Activated CD4-positive, alpha-beta memory T cell treated with anti-CD3 and anti-CD28 coated beads, Interleukin-2, amount 10 ng/mL, durations not matched to agents 7 days and 5 days (primary cell): ENCODE results near the gene LIPF. TPM values are rescaled to one million over a fixed set of nuclear protein-coding genes. Genes with fewer than 3 reads are reported as not detected.

Source experiments
- CTCF ChIA-PET: fragments of 350-600 bp; sonication (Branson Sonifier 250); formaldehyde crosslinking; loops from one replicate; lab custom pipeline; 2021; ENCODE audit warnings: antibody characterized with exemption, inconsistent platforms; lab: Charles Lee
- POLR2A ChIA-PET: fragments of 350-600 bp; sonication (Branson Sonifier 250); formaldehyde crosslinking; loops from one replicate; lab custom pipeline; 2021; ENCODE audit warnings: antibody characterized with exemption; lab: Charles Lee
- DNase-seq: peaks from one replicate; pipeline ENCODE4 v3.0.0-alpha.2; 2020
- H3K27ac Mint-ChIP-seq: one replicate; pipeline ENCODE4 v1.8.0; 2021; ENCODE audit warnings: mild to moderate bottlenecking, mixed read lengths
- H3K27me3 Mint-ChIP-seq: one replicate; pipeline ENCODE4 v1.8.0; 2021; ENCODE audit warnings: mixed read lengths
- H3K36me3 Mint-ChIP-seq: one replicate; pipeline ENCODE4 v1.8.0; 2021; ENCODE audit warnings: low read depth, mixed read lengths
- H3K4me1 Mint-ChIP-seq: one replicate; pipeline ENCODE4 v1.8.0; 2021; ENCODE audit warnings: mixed read lengths
- H3K4me3 Mint-ChIP-seq: one replicate; pipeline ENCODE4 v1.8.0; 2021; ENCODE audit warnings: mild to moderate bottlenecking, mixed read lengths
- H3K9me3 Mint-ChIP-seq: one replicate; pipeline ENCODE4 v1.8.0; 2021; ENCODE audit warnings: mixed read lengths
- total RNA-seq, 2 experiments: library from RNA; stranded (reverse); gene quantifications; one replicate each; pipeline ENCODE4 v1.2.3, GENCODE V29; 2021

LIPF gene, protein sequence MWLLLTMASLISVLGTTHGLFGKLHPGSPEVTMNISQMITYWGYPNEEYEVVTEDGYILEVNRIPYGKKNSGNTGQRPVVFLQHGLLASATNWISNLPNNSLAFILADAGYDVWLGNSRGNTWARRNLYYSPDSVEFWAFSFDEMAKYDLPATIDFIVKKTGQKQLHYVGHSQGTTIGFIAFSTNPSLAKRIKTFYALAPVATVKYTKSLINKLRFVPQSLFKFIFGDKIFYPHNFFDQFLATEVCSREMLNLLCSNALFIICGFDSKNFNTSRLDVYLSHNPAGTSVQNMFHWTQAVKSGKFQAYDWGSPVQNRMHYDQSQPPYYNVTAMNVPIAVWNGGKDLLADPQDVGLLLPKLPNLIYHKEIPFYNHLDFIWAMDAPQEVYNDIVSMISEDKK
- total RNA-seq, result not detected

DNA sequence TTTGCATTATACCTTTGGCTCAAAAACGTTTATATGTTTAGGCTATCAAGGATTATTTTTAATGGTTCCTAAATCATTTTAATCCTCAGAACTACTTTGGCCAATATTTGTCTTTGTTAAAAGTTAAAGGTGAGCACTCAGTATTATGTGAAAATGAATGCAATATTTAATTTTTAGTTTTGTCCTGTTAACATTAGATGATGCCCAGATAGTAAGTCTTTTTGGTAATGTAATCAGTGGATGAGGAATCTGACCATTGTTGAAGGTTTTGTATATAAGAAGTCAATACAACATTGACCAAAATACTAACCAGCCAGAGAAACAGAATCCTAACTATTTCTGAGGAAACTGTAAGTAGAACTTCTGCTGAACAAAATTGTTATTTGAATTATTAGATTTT lies at the start of gene LIPF:
Gene LIPF, plus strand, starts transcription at position 301 of the 400 bp plus-strand sequence. CDS start 2,856 bp downstream, outside the sequence.
- Mint-ChIP-seq H3K9me3 (peaks cover 3% of the 10 kb centered on the region), H3K4me3 (no peak within 1 kb of the TSS), H3K36me3 (no peaks in the 10 kb centered on the region), H3K4me1 (no peaks in the 10 kb centered on the region), H3K27ac (no peak within 1 kb of the TSS), H3K27me3 (peaks cover 12% of the 10 kb centered on the region)
- no peak for DNase-seq
- ChIA-PET CTCF (no interaction called here), POLR2A (no interaction called here)

DNA sequence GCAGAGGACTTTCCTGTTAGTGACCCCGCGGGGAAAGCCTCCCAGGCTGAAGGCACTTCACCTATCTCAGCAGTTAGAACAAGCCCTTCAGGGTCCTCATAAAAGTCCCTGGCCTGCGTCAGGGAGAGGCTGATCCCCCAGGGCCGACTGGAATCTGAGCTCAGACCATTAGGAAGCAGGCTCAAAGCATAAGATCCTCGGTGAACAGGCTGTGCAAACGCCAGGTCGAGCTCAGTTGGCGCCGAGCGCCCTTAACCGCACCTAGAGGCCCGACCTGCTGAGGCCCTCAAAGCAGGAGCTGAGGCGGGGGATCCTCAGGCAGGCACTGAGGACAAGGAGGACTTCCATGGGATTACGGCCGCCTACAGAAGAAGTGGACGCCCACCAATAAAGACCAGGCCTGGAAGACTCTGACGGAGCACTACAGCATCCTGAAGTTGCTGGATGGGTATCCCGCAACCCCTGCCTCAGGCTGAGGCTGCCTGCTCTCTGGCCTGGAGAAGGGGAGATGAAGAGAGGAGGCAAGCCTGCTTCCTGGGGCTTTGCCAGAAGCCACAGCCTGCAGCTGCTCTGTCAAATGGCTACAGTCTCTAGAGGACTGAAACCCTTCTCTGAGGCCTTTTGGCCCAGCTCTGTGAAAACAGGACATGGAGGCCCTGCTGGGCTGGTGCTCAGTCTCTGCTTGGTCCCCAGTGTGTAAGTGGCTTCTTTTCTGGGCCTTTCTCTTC lies 47.8 kb upstream of the LIPF start:
- H3K4me3 Mint-ChIP-seq, result no peak overlapping the region
- H3K9me3 Mint-ChIP-seq, result no peaks in the 10 kb centered on the region
- no peak overlapping the region for H3K27ac Mint-ChIP-seq
- no peak for DNase-seq
- ChIA-PET POLR2A (no interaction called here), CTCF (interaction anchor here (1.0 kb wide), 1 partner anchor 33 kb away, joined by 4 read pairs; the partner anchor contains the start of gene RNLS)
- peaks cover 4% of the 10 kb centered on the region for H3K27me3 Mint-ChIP-seq
- H3K4me1 Mint-ChIP-seq, result no peaks in the 10 kb centered on the region
- H3K36me3 Mint-ChIP-seq, result no peaks in the 10 kb centered on the region

DNA sequence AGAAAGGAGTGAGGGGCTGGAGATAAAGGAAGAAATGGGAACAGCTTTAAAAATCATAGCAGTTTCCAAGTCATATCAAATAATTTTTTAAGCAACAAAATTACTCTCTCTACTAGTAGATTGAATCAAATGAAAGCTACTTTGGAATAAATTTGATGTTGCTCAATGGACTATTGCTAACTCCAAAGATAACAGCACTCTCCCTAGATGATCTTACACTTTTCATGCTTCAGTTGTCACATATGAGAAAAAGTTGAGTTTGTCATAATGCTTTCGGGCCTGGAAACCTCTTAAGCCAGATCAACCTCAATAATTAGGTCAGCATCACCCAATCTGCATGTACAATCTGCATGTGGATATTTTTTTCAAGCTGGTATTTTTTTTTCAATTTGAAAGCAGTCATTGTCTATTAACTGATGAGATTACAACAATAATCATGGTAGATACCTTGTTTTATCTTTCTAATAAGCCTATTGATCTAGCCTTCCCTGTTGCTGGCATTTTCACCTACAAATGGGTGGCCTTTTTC lies 46.4 kb upstream of the LIPF start:
- Mint-ChIP-seq H3K36me3 (no peaks in the 10 kb centered on the region), H3K27me3 (peaks cover 7% of the 10 kb centered on the region), H3K9me3 (no peaks in the 10 kb centered on the region), H3K4me1 (no peaks in the 10 kb centered on the region), H3K27ac (no peak overlapping the region), H3K4me3 (no peak overlapping the region)
- POLR2A ChIA-PET, result interaction anchor here (0.7 kb wide), 1 partner anchor 823 kb away, joined by 3 read pairs; no protein-coding TSS in a partner anchor
- DNase-seq, result no peak
- CTCF ChIA-PET, result interaction anchor here (0.6 to 1.0 kb wide), 2 partner anchors 17 to 35 kb away, joined by 3 to 4 read pairs; partner anchors contain the start of gene RNLS

DNA sequence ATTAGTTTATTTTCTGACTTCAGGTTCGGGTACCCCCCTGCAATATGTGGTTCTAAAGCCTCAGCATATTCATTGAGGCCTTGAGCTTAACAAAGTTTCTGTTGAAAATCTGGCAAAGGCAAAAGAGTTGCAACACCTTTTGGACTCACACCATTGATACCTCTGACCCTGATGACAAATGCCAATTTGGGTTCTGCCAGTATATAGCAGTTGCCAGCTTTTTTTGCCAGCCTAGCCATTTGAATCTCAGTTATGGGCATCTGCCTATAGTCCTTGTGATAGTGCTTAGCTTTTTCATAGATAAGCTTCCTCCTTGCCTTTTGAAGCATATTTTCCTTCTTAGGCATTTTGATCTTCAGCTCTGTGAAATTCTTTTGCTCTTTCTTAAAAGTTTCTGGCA lies 45.7 kb upstream of the LIPF start:
- H3K4me3 Mint-ChIP-seq, result no peak overlapping the region
- H3K27me3 Mint-ChIP-seq, result peaks cover 7% of the 10 kb centered on the region
- no peak for DNase-seq
- CTCF ChIA-PET, result no interaction called here
- no peaks in the 10 kb centered on the region for H3K4me1 Mint-ChIP-seq
- H3K9me3 Mint-ChIP-seq, result no peaks in the 10 kb centered on the region
- POLR2A ChIA-PET, result interaction anchor here (0.7 kb wide), 1 partner anchor 824 kb away, joined by 3 read pairs; no protein-coding TSS in a partner anchor
- H3K27ac Mint-ChIP-seq, result no peak overlapping the region
- H3K36me3 Mint-ChIP-seq, result no peaks in the 10 kb centered on the region

DNA sequence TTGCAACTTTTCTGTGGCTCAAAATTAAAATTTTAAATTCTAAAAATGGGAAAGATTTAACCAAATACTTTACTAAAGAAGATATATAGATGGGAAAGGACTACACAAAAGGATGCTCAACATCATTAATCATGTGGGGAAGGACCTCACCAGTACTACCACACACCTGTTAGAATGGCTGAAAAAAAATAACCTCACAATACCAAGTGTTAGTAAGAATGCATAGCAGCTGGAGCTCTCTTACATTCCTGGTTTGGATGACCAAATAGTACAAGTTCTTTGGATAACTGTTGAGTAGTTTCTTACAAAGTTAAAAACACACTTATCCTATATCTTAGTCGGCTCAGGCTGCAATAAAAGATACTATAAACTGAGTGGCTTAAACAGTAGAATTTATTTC lies 43.8 kb upstream of the LIPF start:
- H3K36me3 Mint-ChIP-seq, result no peaks in the 10 kb centered on the region
- POLR2A ChIA-PET, result interaction anchor here (1.1 kb wide), 1 partner anchor 16 kb away, joined by 3 read pairs; no protein-coding TSS in a partner anchor
- no peak overlapping the region for H3K4me3 Mint-ChIP-seq
- peaks cover 11% of the 10 kb centered on the region for H3K27me3 Mint-ChIP-seq
- H3K4me1 Mint-ChIP-seq, result no peaks in the 10 kb centered on the region
- H3K27ac Mint-ChIP-seq, result no peak overlapping the region
- CTCF ChIA-PET, result interaction anchor here (1.0 kb wide), 1 partner anchor 38 kb away, joined by 3 read pairs; the partner anchor contains the start of gene RNLS
- DNase-seq, result no peak
- no peaks in the 10 kb centered on the region for H3K9me3 Mint-ChIP-seq

DNA sequence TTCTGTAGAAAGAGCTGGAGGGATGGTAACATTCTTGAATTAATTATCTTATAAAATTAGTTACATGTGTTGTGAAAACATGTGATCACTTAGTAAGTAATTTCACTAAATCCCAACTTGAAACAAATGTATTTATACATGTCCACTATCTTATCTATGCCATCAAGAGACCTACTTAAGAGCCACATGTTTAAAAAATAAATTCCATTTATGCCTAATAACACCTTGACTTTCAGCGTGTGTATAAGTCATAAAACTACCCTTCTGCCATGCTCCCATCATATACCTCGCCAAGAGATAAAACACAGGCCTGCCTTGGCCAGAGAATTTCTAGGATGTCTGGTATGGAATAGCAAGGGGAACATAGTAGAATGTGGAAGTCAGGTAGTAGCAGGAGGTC lies 40.4 kb upstream of the LIPF start:
- no peaks in the 10 kb centered on the region for H3K4me1 Mint-ChIP-seq
- H3K4me3 Mint-ChIP-seq, result no peak overlapping the region
- DNase-seq, result no peak
- no peaks in the 10 kb centered on the region for H3K9me3 Mint-ChIP-seq
- CTCF ChIA-PET, result interaction anchor here (1.4 kb wide), 1 partner anchor 41 kb away, joined by 6 read pairs; the partner anchor contains the start of gene RNLS
- H3K27me3 Mint-ChIP-seq, result peaks cover 16% of the 10 kb centered on the region
- no peak overlapping the region for H3K27ac Mint-ChIP-seq
- POLR2A ChIA-PET, result no interaction called here
- H3K36me3 Mint-ChIP-seq, result no peaks in the 10 kb centered on the region

DNA sequence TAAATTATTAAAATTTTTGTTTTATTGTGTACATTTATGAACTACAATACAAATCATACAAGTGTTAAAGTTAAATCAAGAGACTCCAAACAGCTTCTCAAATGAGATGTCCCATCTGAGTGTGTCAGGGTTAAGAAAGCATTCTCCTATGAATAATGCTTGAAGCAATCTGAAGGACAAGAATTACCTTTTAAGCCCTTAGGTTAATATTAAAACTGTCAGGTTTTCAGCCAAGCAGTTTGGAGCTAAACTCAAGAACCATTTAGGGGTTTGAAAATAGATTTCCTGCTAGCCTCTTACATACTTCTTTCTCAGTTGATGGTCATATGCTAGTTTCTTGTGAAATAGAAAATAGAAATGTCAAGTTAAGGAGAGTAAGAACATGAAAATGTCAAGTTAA lies 39.4 kb upstream of the LIPF start:
- Mint-ChIP-seq H3K36me3 (no peaks in the 10 kb centered on the region), H3K4me3 (no peak overlapping the region), H3K27ac (no peak overlapping the region), H3K27me3 (peaks cover 16% of the 10 kb centered on the region), H3K9me3 (no peaks in the 10 kb centered on the region), H3K4me1 (no peaks in the 10 kb centered on the region)
- POLR2A ChIA-PET, result no interaction called here
- DNase-seq, result no peak
- CTCF ChIA-PET, result no interaction called here

DNA sequence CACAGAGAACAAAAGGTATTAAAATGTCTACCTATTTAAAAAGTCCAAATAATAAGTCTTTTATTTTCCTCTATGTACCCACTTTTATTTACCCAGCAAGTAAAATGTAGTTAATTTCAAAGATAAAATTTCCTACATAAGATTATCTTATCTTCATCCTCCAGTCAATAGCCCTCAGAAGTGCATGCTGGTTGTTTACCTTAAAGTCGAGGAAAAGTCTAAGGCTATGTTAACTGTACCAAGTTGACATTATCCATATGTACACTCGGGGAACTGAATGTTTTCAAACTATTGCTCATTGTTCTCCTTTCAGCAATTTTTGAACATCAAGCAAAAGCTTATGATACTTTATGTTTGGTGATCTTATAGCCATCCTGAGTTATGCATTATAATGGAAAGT lies 24.1 kb upstream of the LIPF start:
- CTCF ChIA-PET, result no interaction called here
- Mint-ChIP-seq H3K4me3 (no peak overlapping the region), H3K27ac (no peak overlapping the region), H3K36me3 (no peaks in the 10 kb centered on the region), H3K4me1 (no peaks in the 10 kb centered on the region), H3K9me3 (no peaks in the 10 kb centered on the region), H3K27me3 (peaks cover 27% of the 10 kb centered on the region)
- no peak for DNase-seq
- POLR2A ChIA-PET, result no interaction called here

DNA sequence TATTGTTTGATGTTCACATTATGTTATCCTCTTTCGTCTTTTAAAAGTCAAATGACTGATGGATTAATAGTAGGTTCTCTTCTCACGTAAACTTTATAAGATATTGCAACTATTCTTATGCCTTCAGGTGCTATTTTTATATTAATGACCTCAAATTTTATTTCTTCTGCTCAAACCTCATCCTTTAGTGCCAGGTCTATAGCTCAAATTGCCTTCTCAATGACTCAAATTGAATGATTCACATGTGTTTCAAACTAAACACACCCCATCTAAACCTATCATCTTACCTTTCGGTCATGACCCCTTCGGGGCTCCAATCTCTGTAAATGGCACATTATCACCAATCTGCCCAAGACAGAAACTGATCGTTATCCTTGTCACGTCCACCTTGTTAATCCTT lies 22.0 kb upstream of the LIPF start:
- Mint-ChIP-seq H3K4me1 (no peaks in the 10 kb centered on the region), H3K9me3 (no peaks in the 10 kb centered on the region), H3K36me3 (no peaks in the 10 kb centered on the region), H3K27me3 (peaks cover 26% of the 10 kb centered on the region), H3K4me3 (no peak overlapping the region), H3K27ac (no peak overlapping the region)
- ChIA-PET POLR2A (no interaction called here), CTCF (no interaction called here)
- DNase-seq, result no peak

DNA sequence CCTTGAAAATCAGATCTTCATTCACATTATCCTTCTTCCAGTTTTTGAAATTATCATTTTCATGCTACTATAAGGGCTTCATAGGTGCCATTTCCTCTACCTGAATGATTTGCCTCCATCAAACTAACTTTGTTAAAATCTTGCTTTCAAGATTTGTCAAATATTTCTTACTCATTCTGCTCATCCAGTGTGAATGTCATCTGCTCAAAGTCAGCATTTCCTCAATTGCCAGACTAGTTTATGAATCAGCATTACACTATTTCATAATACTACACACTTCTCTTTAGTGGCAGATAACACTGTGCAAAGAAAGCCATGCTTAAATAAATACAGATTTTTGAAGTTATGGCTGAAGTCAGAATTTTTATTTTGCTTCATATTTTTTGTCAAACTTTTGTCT lies 21.3 kb upstream of the LIPF start:
- H3K9me3 Mint-ChIP-seq, result no peaks in the 10 kb centered on the region

DNA sequence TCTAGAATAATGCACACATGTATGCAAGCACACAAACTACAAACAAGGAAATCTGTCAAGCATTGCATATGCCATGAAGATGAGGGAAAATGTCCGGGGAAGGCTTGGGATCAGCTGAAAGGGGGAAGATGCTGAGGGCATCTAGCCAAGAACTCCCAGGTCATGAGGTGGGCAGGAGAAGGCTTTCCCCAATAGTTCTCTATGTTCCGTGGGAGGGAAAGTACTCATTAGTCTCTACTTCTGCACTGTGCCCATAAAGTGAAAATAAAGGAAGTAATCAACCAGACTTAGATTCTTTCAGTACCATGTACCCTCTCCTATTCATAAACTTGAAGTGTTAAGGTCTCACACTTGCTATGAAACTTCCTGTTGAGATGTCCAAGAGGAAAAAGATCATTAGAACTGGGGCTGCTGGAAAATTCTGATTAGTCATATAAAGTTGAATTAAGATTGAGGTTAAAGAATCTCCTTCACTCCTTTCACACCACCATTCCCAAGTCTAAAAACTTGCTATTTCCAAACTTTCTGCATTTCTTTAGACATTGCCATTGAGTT lies 17.1 kb upstream of the LIPF start:
- no peaks in the 10 kb centered on the region for H3K9me3 Mint-ChIP-seq
- CTCF ChIA-PET, result no interaction called here
- no peak overlapping the region for H3K4me3 Mint-ChIP-seq
- DNase-seq, result no peak
- no peak overlapping the region for H3K27ac Mint-ChIP-seq
- no peaks in the 10 kb centered on the region for H3K36me3 Mint-ChIP-seq
- no peaks in the 10 kb centered on the region for H3K4me1 Mint-ChIP-seq
- peaks cover 15% of the 10 kb centered on the region for H3K27me3 Mint-ChIP-seq
- POLR2A ChIA-PET, result no interaction called here

More for the DNA sequence above, 21.3 kb upstream of the LIPF start:
- Mint-ChIP-seq H3K4me3 (no peak overlapping the region), H3K27me3 (peaks cover 21% of the 10 kb centered on the region), H3K4me1 (no peaks in the 10 kb centered on the region), H3K27ac (no peak overlapping the region), H3K36me3 (no peaks in the 10 kb centered on the region)
- POLR2A ChIA-PET, result no interaction called here
- no peak for DNase-seq
- CTCF ChIA-PET, result no interaction called here

DNA sequence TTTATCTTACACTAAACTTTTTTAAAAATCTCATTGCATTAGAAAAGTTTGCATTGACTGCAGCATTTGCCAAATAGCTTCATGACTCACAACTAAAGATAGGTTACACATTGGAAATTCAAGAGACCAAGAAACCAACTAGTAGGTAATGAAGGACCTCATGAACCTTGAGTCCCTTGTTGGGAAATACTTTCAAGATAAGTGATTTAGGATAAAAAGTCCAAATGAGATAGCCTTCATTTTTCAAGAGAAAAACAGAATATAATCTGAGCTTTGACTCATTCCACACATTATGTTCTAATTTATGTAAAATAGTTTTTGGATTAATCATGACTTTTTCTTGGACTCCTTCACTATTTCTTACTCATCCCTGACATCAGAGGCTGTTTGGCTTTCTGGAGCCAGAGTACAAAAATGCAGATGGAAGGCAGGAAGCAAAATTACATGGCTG lies 13.1 kb upstream of the LIPF start:
- CTCF ChIA-PET, result no interaction called here
- Mint-ChIP-seq H3K4me1 (no peaks in the 10 kb centered on the region), H3K36me3 (no peaks in the 10 kb centered on the region)

DNA sequence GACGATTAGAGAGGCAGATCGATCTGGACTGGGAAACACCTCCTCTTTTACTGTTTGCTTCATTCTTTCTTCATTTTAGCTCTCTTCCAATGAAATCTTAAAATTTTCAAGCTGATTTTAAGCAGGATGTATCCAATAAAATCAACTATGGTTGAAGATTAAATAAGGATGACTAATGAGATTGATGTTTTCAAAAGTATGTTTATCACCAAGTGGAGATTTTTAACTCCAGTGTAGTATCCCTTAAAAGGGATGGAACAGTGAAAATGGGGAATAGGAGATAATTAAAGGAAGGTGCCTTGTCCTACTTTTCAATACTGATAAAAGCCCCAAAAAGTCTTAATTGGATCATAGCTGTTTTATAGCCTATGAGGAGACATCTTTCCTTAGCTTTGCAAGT lies 11.6 kb upstream of the LIPF start:
- DNase-seq, result no peak
- H3K27me3 Mint-ChIP-seq, result peaks cover 10% of the 10 kb centered on the region
- CTCF ChIA-PET, result no interaction called here
- H3K4me3 Mint-ChIP-seq, result no peak overlapping the region
- no peaks in the 10 kb centered on the region for H3K4me1 Mint-ChIP-seq
- H3K9me3 Mint-ChIP-seq, result no peaks in the 10 kb centered on the region
- POLR2A ChIA-PET, result no interaction called here
- H3K27ac Mint-ChIP-seq, result no peak overlapping the region
- H3K36me3 Mint-ChIP-seq, result no peaks in the 10 kb centered on the region

More for the DNA sequence above, 13.1 kb upstream of the LIPF start:
- Mint-ChIP-seq H3K4me3 (no peak overlapping the region), H3K27me3 (peaks cover 17% of the 10 kb centered on the region), H3K27ac (no peak overlapping the region), H3K9me3 (no peaks in the 10 kb centered on the region)
- POLR2A ChIA-PET, result no interaction called here
- DNase-seq, result no peak
